ENCODE results near the gene RNF214.

The RNF214 gene

GRCh38 chr11:117217141-117218084 is 15.1 kb upstream of the RNF214 start:
- DNase-seq: no peak

- no peak for DNase-seq
These were observed 14.1 kb upstream of the RNF214 start for GRCh38 chr11:117218133-117218915.

DNA sequence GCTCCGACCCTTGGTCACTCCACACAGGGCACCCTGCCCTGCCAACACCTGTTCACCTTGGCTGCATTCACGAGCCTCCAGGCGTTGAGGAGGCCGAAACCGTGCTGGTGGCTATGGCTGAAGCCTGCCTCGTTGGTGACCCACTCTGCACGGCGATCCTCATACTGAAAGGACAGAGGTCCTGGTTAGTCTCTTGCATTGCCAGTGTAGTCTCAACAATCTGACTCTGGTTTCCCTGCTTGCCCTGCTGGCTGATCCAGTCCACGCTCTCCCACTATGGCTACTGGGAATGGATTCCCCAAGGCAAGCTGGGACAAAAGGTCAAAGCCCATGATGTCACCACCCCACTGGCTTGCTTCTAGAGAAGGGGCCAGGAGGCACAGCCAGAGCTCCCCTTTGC is 13.5 kb upstream of the RNF214 start:
- no peak for DNase-seq

- DNase-seq: no peak
These were observed 13.0 kb upstream of the RNF214 start for GRCh38 chr11:117219455-117219854.

DNA sequence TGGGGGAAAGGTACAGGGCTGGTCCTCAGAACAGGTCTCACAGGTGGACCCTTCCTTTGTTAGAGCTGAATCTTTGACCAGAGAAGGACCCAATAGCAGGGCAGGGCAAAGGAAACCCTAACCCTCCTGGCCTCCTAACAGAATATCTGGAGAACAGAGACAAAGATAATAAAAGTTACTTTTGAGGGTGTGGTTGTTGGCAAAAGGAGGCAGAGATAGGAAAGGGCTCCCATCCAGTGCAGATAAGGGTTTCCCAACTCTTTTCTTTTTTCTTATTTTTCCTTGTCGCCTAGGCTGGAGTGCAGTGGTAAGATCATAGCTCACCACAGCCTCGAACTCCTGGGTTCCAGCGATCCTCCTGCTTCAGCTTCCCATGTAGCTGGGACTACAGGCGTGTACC is 12.5 kb upstream of the RNF214 start:
- no peak for DNase-seq

GRCh38 chr11:117220568-117220967 is 11.9 kb upstream of the RNF214 start:
- DNase-seq: no peak

- no peak for DNase-seq
These were observed 11.3 kb upstream of the RNF214 start for GRCh38 chr11:117220999-117221774.

DNA sequence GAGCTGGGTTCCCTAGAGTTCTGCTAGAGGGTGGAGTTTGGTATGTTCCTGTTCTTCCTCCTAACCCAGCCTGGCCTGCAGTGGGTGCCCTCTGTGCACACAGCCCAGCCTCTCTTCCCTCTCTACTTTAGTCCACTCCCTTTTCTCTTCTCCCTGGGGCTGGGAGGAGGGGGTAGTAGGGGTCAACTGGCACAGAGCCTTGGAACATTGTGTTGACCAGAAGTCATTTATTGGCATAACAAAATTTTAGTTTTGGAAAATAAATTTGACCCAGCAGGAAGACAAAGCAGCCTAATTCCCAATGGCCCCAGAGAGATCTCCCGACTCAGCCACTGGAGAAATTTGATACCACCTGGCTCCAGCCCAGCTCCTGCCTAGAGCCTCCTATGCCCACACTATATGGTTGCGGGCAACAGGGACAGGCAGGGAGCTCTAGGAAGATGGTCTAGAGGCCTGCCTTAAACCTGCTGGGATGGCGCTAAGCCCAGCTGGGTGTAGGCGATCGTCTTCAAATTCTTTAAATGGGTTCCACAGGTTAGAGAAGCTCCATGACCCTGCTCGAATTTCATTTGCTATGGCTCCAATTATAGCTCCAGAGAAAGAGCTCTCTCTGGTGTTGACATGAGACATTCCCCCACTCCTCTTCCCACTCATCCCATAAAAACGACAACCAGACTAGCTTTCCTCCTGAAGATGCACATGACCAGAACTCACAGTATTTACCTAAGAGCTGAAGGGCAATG is 10.5 kb upstream of the RNF214 start:
- DNase-seq: no peak

DNA sequence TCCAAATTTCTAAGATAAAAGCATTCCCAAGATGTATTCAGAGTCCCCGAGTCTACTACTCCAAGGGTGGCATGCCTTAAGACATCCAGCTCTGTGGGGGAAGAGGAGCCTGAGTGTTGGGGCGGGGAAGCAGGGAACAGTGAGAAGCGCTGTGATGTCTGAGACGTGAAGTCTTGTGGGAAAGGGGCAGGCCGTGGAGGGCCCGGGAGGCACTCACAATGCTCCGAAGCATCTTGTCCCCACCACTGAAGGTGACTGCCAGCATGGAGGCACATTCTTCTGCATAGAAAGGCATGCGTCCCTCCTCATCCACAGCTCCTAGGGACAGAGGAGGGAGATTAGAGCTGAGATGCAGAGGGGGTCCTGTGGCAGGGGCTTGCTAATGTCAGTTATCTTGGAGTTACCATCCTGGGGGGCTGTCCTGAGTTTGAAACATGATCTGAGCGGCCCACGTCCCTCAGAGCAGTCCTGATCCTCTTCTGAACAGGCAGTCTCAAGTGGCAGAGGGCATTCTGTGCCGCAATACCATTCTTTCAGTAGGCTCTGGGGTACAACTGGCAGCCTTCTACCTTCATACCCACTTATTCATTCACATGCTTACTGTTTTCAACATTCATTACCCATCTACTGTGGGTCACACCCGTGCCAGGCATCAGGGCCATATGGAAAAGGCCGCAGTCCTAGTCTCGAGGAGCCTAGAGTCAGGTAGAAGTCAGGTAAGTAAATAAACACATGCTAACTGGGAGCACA is 9.3 kb upstream of the RNF214 start:
- no peak for DNase-seq

- no peak for DNase-seq
These were observed 8.5 kb upstream of the RNF214 start for GRCh38 chr11:117223741-117224689.

DNA sequence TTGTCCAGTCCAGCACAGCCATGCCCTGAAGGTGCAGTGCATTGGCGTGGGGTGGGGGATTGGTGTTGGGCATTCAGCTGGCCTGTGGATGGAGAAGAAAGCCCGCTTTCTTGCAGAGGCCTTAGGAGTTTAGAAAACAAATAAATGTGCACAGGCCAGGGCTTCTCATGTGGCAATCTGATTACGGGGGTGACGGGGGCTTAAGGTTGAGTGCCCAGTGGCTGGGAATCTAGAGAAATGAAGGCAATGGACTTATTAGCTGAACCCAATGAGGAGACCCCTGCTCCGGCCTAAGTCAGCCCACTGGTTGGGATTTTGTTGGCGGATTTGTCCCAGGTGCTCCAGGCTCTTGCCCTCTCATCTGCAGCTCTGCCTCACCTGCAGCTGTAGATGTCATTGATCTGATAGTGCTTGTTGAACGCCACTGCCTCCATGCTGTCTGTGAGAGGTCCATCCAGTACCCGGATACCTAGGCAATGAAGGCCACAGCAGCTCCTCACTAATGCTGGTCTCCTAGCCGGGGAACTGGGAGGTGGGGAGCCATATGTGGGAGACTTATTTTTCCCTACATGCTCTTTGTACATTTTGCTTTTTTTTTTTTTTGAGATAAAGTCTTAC is 6.8 kb upstream of the RNF214 start:
- DNase-seq: no peak

GRCh38 chr11:117226388-117227385 is 5.8 kb upstream of the RNF214 start:
- peak; percentile 44 for DNase-seq

GRCh38 chr11:117228091-117228490 is 4.4 kb upstream of the RNF214 start:
- DNase-seq: no peak

- DNase-seq: no peak
These were observed 3.1 kb upstream of the RNF214 start for GRCh38 chr11:117229411-117229810.

DNA sequence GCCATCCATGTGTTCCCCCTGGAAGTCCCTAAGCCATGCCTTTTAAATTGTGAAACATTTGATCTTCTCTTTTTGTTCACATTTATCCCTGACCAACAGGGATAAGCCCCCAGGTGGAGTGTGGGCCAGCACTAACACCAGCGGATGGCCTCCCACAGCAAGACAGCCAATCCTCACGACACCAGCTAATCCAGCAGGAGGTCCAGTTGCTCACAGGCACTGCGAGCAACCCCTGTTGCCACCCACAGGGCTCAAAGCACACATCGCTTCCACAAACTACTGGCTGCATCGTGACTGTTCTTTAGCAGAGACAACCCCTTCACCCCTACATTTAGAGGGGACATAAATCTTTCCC is 2.6 kb upstream of the RNF214 start:
- no peak for DNase-seq

DNA sequence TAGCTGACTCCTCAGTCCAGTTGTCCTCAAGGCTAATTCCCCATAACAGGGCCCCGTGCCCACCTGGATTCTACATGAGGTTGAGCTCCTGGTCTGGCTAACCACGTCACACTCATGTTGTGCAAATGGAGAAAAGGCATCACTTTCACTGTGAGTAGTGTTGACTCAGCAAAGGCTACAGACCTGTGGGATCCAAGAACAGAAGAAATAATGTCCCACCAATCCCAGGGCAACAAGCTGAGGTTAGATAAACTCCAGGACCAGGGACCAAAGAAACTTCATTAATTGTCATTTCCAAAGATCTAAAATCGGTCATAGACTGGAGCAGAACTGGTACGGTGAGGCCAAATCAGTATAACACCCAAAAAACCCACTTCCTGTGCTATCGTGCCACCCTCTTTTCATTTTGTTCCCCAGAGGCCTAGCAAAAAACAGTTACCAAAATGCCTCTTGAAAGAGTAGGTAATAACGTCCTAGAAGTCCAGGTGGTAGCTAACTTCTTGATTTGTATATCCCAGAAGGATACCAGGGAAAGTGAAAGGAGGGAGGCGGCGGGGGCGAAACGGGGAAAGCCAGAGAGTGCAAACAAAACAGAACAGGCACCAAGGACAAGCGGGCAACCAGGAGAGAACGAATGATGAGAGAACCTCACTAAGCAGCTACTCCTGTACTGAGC is 2.0 kb upstream of the RNF214 start:
- peak; percentile 34 for DNase-seq

GRCh38 chr11:117230999-117231841 is 1.3 kb upstream of the RNF214 start:
- no peak for DNase-seq

DNA sequence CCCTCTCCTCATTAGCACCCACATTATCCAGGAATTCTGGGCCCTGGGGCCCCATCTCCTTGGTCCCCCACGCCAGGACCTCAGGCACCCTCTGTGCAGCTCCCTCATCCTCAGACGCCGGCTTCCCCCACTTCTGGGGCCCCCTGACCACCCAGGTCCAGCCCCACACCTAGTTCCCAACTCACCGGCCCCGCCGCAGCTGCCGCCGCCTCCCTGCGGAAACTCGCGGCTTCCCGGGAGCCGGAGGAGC is 704 bp upstream of the RNF214 start, which contains the start of gene PCSK7:
TSS of gene PCSK7 (minus strand) at position 232 of the 250 bp plus-strand sequence. CDS start 2,229 bp downstream, outside the sequence.
- no peak for DNase-seq

Data from activated T-cell treated with anti-CD3 and anti-CD28 coated beads, Interleukin-2, amount 50 U/mL, for 1 hour (primary cell).